ENCODE measurements around the gene PARVA. TPM values are rescaled to one million over a fixed set of nuclear protein-coding genes. Genes with fewer than 3 reads are reported as not detected.

PARVA gene
- total and polyA plus RNA-seq, 2 of the 4 experiments (the other 2 are of a cell fraction): 65.2 to 80.2 TPM

DNA sequence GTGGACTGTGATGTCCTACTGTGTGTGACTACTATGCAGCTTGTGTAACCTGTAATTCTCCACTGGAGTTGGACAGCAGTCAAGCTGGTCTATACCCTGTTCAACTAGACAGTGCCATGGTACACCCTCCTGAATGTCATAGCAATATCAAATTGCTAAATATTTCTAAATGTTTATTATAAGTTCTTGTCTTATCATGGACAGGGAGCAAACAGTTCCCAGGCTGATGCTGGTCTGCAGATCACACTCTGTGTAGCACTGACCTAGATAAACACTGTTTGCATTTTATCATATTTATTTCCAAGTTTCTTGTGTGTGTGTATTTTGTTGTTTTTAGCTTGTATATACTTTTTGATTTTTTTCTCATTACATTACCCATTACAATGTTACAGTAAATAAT lies 22.0 kb downstream of the PARVA start:
- H3K9me3 ChIP-seq (ENCODE audit: control insufficient read depth, insufficient read depth, low read length): no peaks in the 10 kb centered on the region
- H3K79me1 ChIP-seq (ENCODE audit: low read depth in 1 of 2, low read length in 2 of 2): peaks cover 31 to 76% of the 10 kb centered on the region in 2 experiments
- H2BK120ac ChIP-seq (ENCODE audit: low read depth, low read length): peak overlapping the region; percentile 60; the same call in 1 of the 2 replicates
- in situ Hi-C loops (cut with MboI; ENCODE audit: low sequenced_read_pairs): no loop called here
- no peak overlapping the region; the same call in 2 of the 3 replicates for H2BK15ac ChIP-seq (ENCODE audit: low read depth, low read length)
- ATAC-seq (ENCODE audit: low read depth) (no peak), DNase-seq (peak; percentile 33)
- CTCF ChIA-PET: interaction anchor here (1.2 kb wide), 1 partner anchor 12 kb away, joined by 4 read pairs; no protein-coding TSS in a partner anchor
- peak overlapping the region; percentile 51 for H2BK5ac ChIP-seq (ENCODE audit: low read depth, low read length, poor library complexity, severe bottlenecking)
- peak overlapping the region in 1 of 2 experiments; percentile 74; a peak in 1 of 4 replicates for H4K8ac ChIP-seq (ENCODE audit: low read depth in 2 of 2, low read length in 2 of 2)
- peak overlapping the region; percentile 74; the same call in 1 of the 2 replicates for H3K27ac ChIP-seq (ENCODE audit: insufficient read depth, low read length)
- peak overlapping the region; percentile 59 for H3K14ac ChIP-seq (replicated peaks; ENCODE audit: low read depth, low read length)
- no peak overlapping the region for H3K4me3 ChIP-seq (ENCODE audit: insufficient read depth, low read depth, low read length)
- H2BK20ac ChIP-seq (ENCODE audit: low read depth, low read length): peak overlapping the region; percentile 67
- TF ChIP-seq POLR2A (IDR thresholded peaks at IDR 0.05; ENCODE audit: low read depth, low read length): no peak
- TF ChIP-seq, protein P1, sequence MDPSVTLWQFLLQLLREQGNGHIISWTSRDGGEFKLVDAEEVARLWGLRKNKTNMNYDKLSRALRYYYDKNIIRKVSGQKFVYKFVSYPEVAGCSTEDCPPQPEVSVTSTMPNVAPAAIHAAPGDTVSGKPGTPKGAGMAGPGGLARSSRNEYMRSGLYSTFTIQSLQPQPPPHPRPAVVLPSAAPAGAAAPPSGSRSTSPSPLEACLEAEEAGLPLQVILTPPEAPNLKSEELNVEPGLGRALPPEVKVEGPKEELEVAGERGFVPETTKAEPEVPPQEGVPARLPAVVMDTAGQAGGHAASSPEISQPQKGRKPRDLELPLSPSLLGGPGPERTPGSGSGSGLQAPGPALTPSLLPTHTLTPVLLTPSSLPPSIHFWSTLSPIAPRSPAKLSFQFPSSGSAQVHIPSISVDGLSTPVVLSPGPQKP (IDR thresholded peaks at IDR 0.05; ENCODE audit: borderline replicate concordance, low read depth, low read length): no peak
- no peak for TF ChIP-seq RFX5 (IDR thresholded peaks at IDR 0.05; ENCODE audit: low read depth, low read length)
- TF ChIP-seq SMC3 (IDR thresholded peaks at IDR 0.05; ENCODE audit: low read depth, low read length): no peak
- TF ChIP-seq MXI1 (IDR thresholded peaks at IDR 0.05; ENCODE audit: borderline replicate concordance, low read depth, low read length): no peak
- TF ChIP-seq CEBPB (IDR thresholded peaks at IDR 0.05; ENCODE audit: low read depth, low read length): no peak
- TF ChIP-seq, protein P2, sequence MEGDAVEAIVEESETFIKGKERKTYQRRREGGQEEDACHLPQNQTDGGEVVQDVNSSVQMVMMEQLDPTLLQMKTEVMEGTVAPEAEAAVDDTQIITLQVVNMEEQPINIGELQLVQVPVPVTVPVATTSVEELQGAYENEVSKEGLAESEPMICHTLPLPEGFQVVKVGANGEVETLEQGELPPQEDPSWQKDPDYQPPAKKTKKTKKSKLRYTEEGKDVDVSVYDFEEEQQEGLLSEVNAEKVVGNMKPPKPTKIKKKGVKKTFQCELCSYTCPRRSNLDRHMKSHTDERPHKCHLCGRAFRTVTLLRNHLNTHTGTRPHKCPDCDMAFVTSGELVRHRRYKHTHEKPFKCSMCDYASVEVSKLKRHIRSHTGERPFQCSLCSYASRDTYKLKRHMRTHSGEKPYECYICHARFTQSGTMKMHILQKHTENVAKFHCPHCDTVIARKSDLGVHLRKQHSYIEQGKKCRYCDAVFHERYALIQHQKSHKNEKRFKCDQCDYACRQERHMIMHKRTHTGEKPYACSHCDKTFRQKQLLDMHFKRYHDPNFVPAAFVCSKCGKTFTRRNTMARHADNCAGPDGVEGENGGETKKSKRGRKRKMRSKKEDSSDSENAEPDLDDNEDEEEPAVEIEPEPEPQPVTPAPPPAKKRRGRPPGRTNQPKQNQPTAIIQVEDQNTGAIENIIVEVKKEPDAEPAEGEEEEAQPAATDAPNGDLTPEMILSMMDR (conservative IDR thresholded peaks at IDR 0.05; ENCODE audit: low read depth, low read length): no peak
- no peak for TF ChIP-seq RAD21 (IDR thresholded peaks at IDR 0.05; ENCODE audit: low read length)
- TF ChIP-seq, protein P3, sequence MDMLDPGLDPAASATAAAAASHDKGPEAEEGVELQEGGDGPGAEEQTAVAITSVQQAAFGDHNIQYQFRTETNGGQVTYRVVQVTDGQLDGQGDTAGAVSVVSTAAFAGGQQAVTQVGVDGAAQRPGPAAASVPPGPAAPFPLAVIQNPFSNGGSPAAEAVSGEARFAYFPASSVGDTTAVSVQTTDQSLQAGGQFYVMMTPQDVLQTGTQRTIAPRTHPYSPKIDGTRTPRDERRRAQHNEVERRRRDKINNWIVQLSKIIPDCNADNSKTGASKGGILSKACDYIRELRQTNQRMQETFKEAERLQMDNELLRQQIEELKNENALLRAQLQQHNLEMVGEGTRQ (IDR thresholded peaks at IDR 0.05; ENCODE audit: low read depth, low read length): no peak
- TF ChIP-seq FOS (IDR thresholded peaks at IDR 0.05; ENCODE audit: low read depth, low read length): no peak
- no peak for TF ChIP-seq BHLHE40 (IDR thresholded peaks at IDR 0.05; ENCODE audit: low read depth, low read length)
- no peak for TF ChIP-seq MAFK (IDR thresholded peaks at IDR 0.05; ENCODE audit: low read depth, low read length)
- H2AK9ac ChIP-seq (replicated peaks; ENCODE audit: low read depth, low read length, poor library complexity): no peak overlapping the region
- peaks cover 6% of the 10 kb centered on the region for H3K36me3 ChIP-seq (ENCODE audit: control insufficient read depth, insufficient read depth, low read length)
- H3K4me2 ChIP-seq (ENCODE audit: low read depth, low read length): no peak overlapping the region
- no peak overlapping the region for H2AFZ ChIP-seq (replicated peaks; ENCODE audit: low read length, poor library complexity)
- peak overlapping the region; percentile 83 for H3K18ac ChIP-seq (ENCODE audit: low read depth, low read length)
- H4K91ac ChIP-seq (ENCODE audit: insufficient read depth, low read depth, low read length): no peak overlapping the region
- peak overlapping the region; percentile 87; the same call in 1 of the 2 replicates for H2AK5ac ChIP-seq (ENCODE audit: low read depth, low read length)
- POLR2A ChIA-PET (ENCODE audit: unreplicated experiment): no interaction called here
- peak overlapping the region; percentile 51; the same call in 1 of the 2 replicates for H3K4ac ChIP-seq (ENCODE audit: low read depth, low read length)
- H3K56ac ChIP-seq (ENCODE audit: extremely low read depth, insufficient read depth, low read length): no peak overlapping the region
- no peaks in the 10 kb centered on the region for H3K27me3 ChIP-seq (ENCODE audit: control insufficient read depth, insufficient read depth, low read length)
- dilution Hi-C loops (cut with HindIII; ENCODE audit: low sequenced_read_pairs, unreplicated experiment): no loop called here
- H3K4me1 ChIP-seq (ENCODE audit: control insufficient read depth, insufficient read depth, low read length): peaks cover 37% of the 10 kb centered on the region
- H4K20me1 ChIP-seq (ENCODE audit: insufficient read depth, low read length): peaks cover 50% of the 10 kb centered on the region
- intact Hi-C loops (cut with micrococcal nuclease): no loop called here
- no peak overlapping the region for H3K9ac ChIP-seq (ENCODE audit: low read depth, low read length)
- H3K23ac ChIP-seq (ENCODE audit: low read depth, low read length): peak overlapping the region; percentile 50; the same call in 1 of the 2 replicates
- no peak overlapping the region for H4K5ac ChIP-seq (ENCODE audit: low read depth, low read length)
- no TSS peak for BruUV-seq (replicated peaks)
- peaks cover 27% of the 10 kb centered on the region for H3K9me1 ChIP-seq (ENCODE audit: insufficient read depth, low read length)
